ENCODE measurements around the gene MARK1. TPM values are rescaled to one million over a fixed set of nuclear protein-coding genes. Genes with fewer than 3 reads are reported as not detected.
A peak's percentile ranks its signal among the peaks of the same experiment; 100 is the strongest.

MARK1 gene
- polyA plus RNA-seq, 3 donors, result not detected

DNA sequence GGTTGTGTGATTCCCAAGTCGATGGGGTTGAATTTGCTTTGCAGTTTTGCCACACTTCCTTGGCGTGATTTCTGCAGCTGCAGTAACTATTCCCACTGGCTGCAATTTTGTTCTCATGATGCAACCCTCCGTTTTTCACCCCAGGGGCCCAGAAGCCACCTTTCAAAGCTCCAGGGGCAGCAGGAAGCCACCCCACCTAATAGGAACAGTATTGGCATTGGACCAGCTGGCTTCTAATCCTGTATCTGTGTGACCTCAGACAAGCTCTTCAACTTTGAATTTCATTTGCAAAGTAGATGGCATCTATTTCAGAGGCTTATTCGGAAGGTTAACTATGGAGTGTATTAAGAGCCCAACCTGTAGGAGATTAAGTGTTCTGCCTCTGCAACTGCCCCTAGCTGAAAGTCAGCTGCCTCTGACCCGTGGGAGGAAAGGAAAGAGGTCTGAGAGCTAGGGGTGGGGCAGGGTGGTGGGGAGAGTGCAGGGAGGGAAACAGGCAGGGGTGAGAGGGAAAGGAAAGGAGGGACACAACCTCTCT is 174.9 kb downstream of the MARK1 start:
- Mint-ChIP-seq H3K9me3 (peaks cover 0 to 2% (median 0%) of the 10 kb centered on the region in 7 donors), H3K27ac (no peak overlapping the region), H3K36me3 (peaks cover 0 to 6% of the 10 kb centered on the region in 2 donors), H3K27me3 (ENCODE audit: low read depth in 3 of 3) (peaks cover 0 to 5% (median 4%) of the 10 kb centered on the region in 3 donors), H3K4me1 (peaks cover 29% of the 10 kb centered on the region), H3K4me3 (peak overlapping the region in 1 of 2 donors; percentile 27)
- Histone ChIP-seq H4K20me1 (ENCODE audit: insufficient read depth, low read length) (no peaks in the 10 kb centered on the region), H3K27ac (ENCODE audit: low read depth in 1 of 2, low read length in 2 of 2) (no peak overlapping the region), H3K4me2 (replicated peaks; ENCODE audit: extremely low read depth, low read length, poor library complexity, severe bottlenecking) (no peak overlapping the region), H3K9me3 (replicated peaks in 1 of 2; ENCODE audit: control insufficient read depth in 1 of 2, insufficient read depth in 1 of 2, low read length in 2 of 2) (no peaks in the 10 kb centered on the region), H3K79me2 (ENCODE audit: insufficient read depth, low read length) (no peaks in the 10 kb centered on the region), H3K9ac (ENCODE audit: insufficient read depth, low read length, poor library complexity, severe bottlenecking) (no peak overlapping the region), H3K27me3 (ENCODE audit: control insufficient read depth in 2 of 2, insufficient read depth in 2 of 2, low read length in 2 of 2) (no peaks in the 10 kb centered on the region), H3K36me3 (replicated peaks in 1 of 2; ENCODE audit: control insufficient read depth in 1 of 2, insufficient read depth in 2 of 2, low read length in 2 of 2) (no peaks in the 10 kb centered on the region), H3K4me3 (replicated peaks in 1 of 3; ENCODE audit: low read depth in 2 of 3, low read length in 3 of 3) (no peak overlapping the region), H2AFZ (ENCODE audit: insufficient read depth, low read depth, low read length, poor library complexity, severe bottlenecking) (peak overlapping the region; percentile 30), H3K4me1 (ENCODE audit: control insufficient read depth in 1 of 2, insufficient read depth in 2 of 2, low read length in 2 of 2) (peaks cover 17 to 22% of the 10 kb centered on the region in 2 donors)
- WGBS (ENCODE audit: insufficient coverage), result 92% methylated on average over 1 of the region's 5 CpGs
- intact Hi-C loops (cut with micrococcal nuclease), result no loop called here
- DNase-seq, result no peak
- no peak for TF ChIP-seq CTCF (IDR thresholded peaks at IDR 0.05)

DNA sequence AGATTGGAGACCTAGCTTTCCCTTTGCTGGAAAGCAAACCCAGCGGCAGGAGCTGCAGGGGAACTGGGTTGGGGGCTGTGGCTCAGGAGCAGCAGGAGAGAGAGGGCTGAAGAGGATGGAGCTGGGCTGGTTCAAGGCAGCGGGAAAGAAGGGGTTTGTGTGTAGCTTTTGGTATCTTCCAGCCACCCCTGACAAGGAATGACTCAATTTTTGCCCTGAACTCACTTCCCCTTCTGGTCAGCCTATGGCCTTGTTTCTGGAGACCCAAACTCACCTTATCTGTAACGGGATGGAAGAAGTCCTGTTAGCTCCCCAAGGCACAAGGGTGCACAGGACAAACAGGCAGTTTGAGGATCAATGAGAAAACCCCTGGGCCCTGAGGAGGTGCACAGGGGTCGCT is 175.4 kb downstream of the MARK1 start:
- H3K9me3 Mint-ChIP-seq, result no peaks in the 10 kb centered on the region
- peaks cover 0 to 5% (median 4%) of the 10 kb centered on the region in 3 donors for H3K27me3 Mint-ChIP-seq (ENCODE audit: low read depth in 3 of 3)
- peaks cover 26% of the 10 kb centered on the region for H3K4me1 Mint-ChIP-seq
- no peak overlapping the region for H3K27ac Mint-ChIP-seq
- peak overlapping the region; percentile 30 for H2AFZ ChIP-seq (ENCODE audit: insufficient read depth, low read depth, low read length, poor library complexity, severe bottlenecking)
- H3K27ac ChIP-seq (ENCODE audit: low read depth in 1 of 2, low read length in 2 of 2), result no peak overlapping the region
- no peak overlapping the region for H3K4me2 ChIP-seq (replicated peaks; ENCODE audit: extremely low read depth, low read length, poor library complexity, severe bottlenecking)
- no peak overlapping the region for H3K4me3 Mint-ChIP-seq
- no peaks in the 10 kb centered on the region for H3K79me2 ChIP-seq (ENCODE audit: insufficient read depth, low read length)
- no peak for TF ChIP-seq CTCF (IDR thresholded peaks at IDR 0.05)
- H4K20me1 ChIP-seq (ENCODE audit: insufficient read depth, low read length), result no peaks in the 10 kb centered on the region
- peaks cover 17 to 22% of the 10 kb centered on the region in 2 donors for H3K4me1 ChIP-seq (ENCODE audit: control insufficient read depth in 1 of 2, insufficient read depth in 2 of 2, low read length in 2 of 2)
- no peaks in the 10 kb centered on the region for H3K27me3 ChIP-seq (ENCODE audit: control insufficient read depth in 2 of 2, insufficient read depth in 2 of 2, low read length in 2 of 2)
- no peak overlapping the region for H3K4me3 ChIP-seq (replicated peaks in 1 of 3; ENCODE audit: low read depth in 2 of 3, low read length in 3 of 3)
- H3K36me3 ChIP-seq (replicated peaks in 1 of 2; ENCODE audit: control insufficient read depth in 1 of 2, insufficient read depth in 2 of 2, low read length in 2 of 2), result no peaks in the 10 kb centered on the region
- peak in 1 of 3 donors; percentile 25 for DNase-seq
- intact Hi-C loops (cut with micrococcal nuclease), result no loop called here
- H3K9ac ChIP-seq (ENCODE audit: insufficient read depth, low read length, poor library complexity, severe bottlenecking), result no peak overlapping the region
- H3K36me3 Mint-ChIP-seq, result peaks cover 0 to under 1% of the 10 kb centered on the region in 2 donors
- no peaks in the 10 kb centered on the region for H3K9me3 ChIP-seq (replicated peaks in 1 of 2; ENCODE audit: control insufficient read depth in 1 of 2, insufficient read depth in 1 of 2, low read length in 2 of 2)
- WGBS (ENCODE audit: insufficient coverage), result 57% methylated on average over 2 of the region's 4 CpGs
